OCI-LY1 (cell line): Measurements from ENCODE around the gene ARHGEF35.
"Not testable (repeated sequence)": the region's sequence is repeated elsewhere in the genome, so short reads cannot be mapped to it uniquely, and the experiment has no call there.

Source experiments
- EZH2 ChIP-seq: fragments of 200-600 bp; sonication (generic), shearing (Covaris generic); IDR thresholded peaks from 2 replicates; pipeline ENCODE4 v1.8.0; 2017; ENCODE audit warnings: borderline replicate concordance, mixed run types, mild to moderate bottlenecking, antibody characterized with exemption, low read length, moderate library complexity, mixed read lengths
- TF ChIP-seq, protein P1 (sequence below): fragments of 200-600 bp; sonication (generic), shearing (Covaris generic); IDR thresholded peaks from 2 replicates; pipeline ENCODE4 v1.5.1; 2017; ENCODE audit warnings: mild to moderate bottlenecking, antibody characterized with exemption, low read length, moderate library complexity, mixed read lengths

- TF ChIP-seq, protein P1, sequence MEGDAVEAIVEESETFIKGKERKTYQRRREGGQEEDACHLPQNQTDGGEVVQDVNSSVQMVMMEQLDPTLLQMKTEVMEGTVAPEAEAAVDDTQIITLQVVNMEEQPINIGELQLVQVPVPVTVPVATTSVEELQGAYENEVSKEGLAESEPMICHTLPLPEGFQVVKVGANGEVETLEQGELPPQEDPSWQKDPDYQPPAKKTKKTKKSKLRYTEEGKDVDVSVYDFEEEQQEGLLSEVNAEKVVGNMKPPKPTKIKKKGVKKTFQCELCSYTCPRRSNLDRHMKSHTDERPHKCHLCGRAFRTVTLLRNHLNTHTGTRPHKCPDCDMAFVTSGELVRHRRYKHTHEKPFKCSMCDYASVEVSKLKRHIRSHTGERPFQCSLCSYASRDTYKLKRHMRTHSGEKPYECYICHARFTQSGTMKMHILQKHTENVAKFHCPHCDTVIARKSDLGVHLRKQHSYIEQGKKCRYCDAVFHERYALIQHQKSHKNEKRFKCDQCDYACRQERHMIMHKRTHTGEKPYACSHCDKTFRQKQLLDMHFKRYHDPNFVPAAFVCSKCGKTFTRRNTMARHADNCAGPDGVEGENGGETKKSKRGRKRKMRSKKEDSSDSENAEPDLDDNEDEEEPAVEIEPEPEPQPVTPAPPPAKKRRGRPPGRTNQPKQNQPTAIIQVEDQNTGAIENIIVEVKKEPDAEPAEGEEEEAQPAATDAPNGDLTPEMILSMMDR, result not testable (repeated sequence)
- TF ChIP-seq EZH2, result not testable (repeated sequence)
Measured at GRCh38 chr7:144233039-144233438, 37.4 kb upstream of the ARHGEF35 start.
